HCT116 (cell line): ENCODE results near the gene P2RX7. TPM values are rescaled to one million over a fixed set of nuclear protein-coding genes. Genes with fewer than 3 reads are reported as not detected.

Source experiments
- ATAC-seq: fragments of 200-7000 bp; cut with Tn5 transposase; 2 replicates; pipeline ENCODE4 v1.9.1; 2020; ENCODE audit warnings: mild to moderate bottlenecking, moderate library complexity
- BruUV-seq: library from RNA; stranded (reverse); fragments of 400-500 nt; replicated peaks from 2 replicates; lab custom pipeline; 2021; lab: Mats Ljungman, UMichigan
- CTCF ChIA-PET: fragments of 300-600 bp; sonication (Branson Sonifier 250); formaldehyde crosslinking; loops from one replicate; lab custom pipeline; 2021; ENCODE audit warnings: antibody characterized with exemption; lab: Charles Lee
- POLR2A ChIA-PET: fragments of 300-600, 350-600 bp; sonication (Branson Sonifier 250); formaldehyde crosslinking; loops from one replicate; lab custom pipeline; 2021; ENCODE audit warnings: antibody characterized with exemption; lab: Charles Lee
- RAD21 ChIA-PET, 2 experiments: fragments of 300-600 bp; sonication (Branson Sonifier 250); formaldehyde crosslinking; loops; one replicate each; lab custom pipeline; 2023; ENCODE audit warnings: low total read pairs in 2 of 2; ENCODE audit not compliant: uncharacterized antibody in 2 of 2, unreplicated experiment in 2 of 2, low non-redundant PET in 1 of 2; lab: Charles Lee
- DNase-seq: peaks from one replicate; pipeline ENCODE4 v3.0.0-alpha.2; 2010; ENCODE audit warnings: low read depth, low spot score
- H2AFZ ChIP-seq: fragments of 200-600 bp; shearing (Covaris generic), sonication (generic); 2 replicates; pipeline ENCODE4 v1.6.1; 2017; ENCODE audit warnings: low read depth, mixed run types, mixed read lengths, antibody characterized with exemption, low read length; ENCODE audit not compliant: poor library complexity, severe bottlenecking
- H3K27ac ChIP-seq: 2 replicates; pipeline ENCODE4 v1.5.1; 2012; ENCODE audit warnings: low read depth, low read length
- H3K27me3 ChIP-seq: fragments of 200-600 bp; sonication (generic); 2 replicates; pipeline ENCODE4 v1.6.1; 2016; ENCODE audit warnings: mixed run types, low read length, mixed read lengths; ENCODE audit not compliant: insufficient read depth
- H3K36me3 ChIP-seq, 2 experiments: fragments of 200-500 bp in 1 of 2; fragments of 200-600 bp in 1 of 2; sonication (Bioruptor generic) in 1 of 2; sonication (generic) in 1 of 2; 2 replicates each; pipeline versions ENCODE4 v1.5.1 to v1.6.1; 2014 to 2016; ENCODE audit warnings: low read length in 2 of 2, inconsistent platforms in 1 of 2, mixed read lengths in 1 of 2, mixed run types in 1 of 2; ENCODE audit not compliant: insufficient read depth in 2 of 2, control insufficient read depth in 1 of 2
- H3K4me1 ChIP-seq, 2 experiments: fragments of 200-600 bp in 1 of 2; sonication (generic) in 1 of 2; 2 replicates each; pipeline versions ENCODE4 v1.5.1 to v1.6.1; 2012 to 2017; ENCODE audit warnings: low read length in 2 of 2, inconsistent platforms in 1 of 2, mild to moderate bottlenecking in 1 of 2, mixed read lengths in 1 of 2, mixed run types in 1 of 2, moderate library complexity in 1 of 2; ENCODE audit not compliant: insufficient read depth in 2 of 2, control insufficient read depth in 1 of 2
- H3K4me2 ChIP-seq: fragments of 200-600 bp; sonication (generic); 2 replicates; pipeline ENCODE4 v1.6.1; 2017; ENCODE audit warnings: mixed run types, low read length, mixed read lengths
- H3K4me3 ChIP-seq, 2 experiments: fragments of 200-600 bp in 1 of 2; sonication (generic) in 1 of 2; replicated peaks in 1 of 2; 2 replicates each; pipeline ENCODE4 v1.5.1; 2011 to 2016; ENCODE audit warnings: low read length in 2 of 2, control low read depth in 1 of 2, low read depth in 1 of 2, mild to moderate bottlenecking in 1 of 2, mixed read lengths in 1 of 2, mixed run types in 1 of 2
- H3K79me2 ChIP-seq: fragments of 200-600 bp; sonication (generic); 2 replicates; pipeline ENCODE4 v1.6.1; 2017; ENCODE audit warnings: mild to moderate bottlenecking, mixed run types, low read length, moderate library complexity, mixed read lengths; ENCODE audit not compliant: insufficient read depth
- H3K9ac ChIP-seq: fragments of 200-600 bp; sonication (generic); 2 replicates; pipeline ENCODE4 v1.6.1; 2016; ENCODE audit warnings: low read length, mixed read lengths
- H3K9me2 ChIP-seq: fragments of 200-600 bp; sonication (generic), shearing (Covaris generic); 2 replicates; pipeline ENCODE4 v1.6.1; 2017; ENCODE audit warnings: mixed run types, mild to moderate bottlenecking, moderate library complexity; ENCODE audit not compliant: insufficient read depth
- H3K9me3 ChIP-seq, 2 experiments: fragments of 200-500 bp in 1 of 2; fragments of 200-600 bp in 1 of 2; sonication (Bioruptor generic) in 1 of 2; sonication (generic) in 1 of 2; 2 replicates each; pipeline ENCODE4 v1.6.1; 2014 to 2017; ENCODE audit warnings: low read length in 2 of 2, mixed read lengths in 2 of 2, inconsistent platforms in 1 of 2, low read depth in 1 of 2, mild to moderate bottlenecking in 1 of 2, mixed run types in 1 of 2, moderate library complexity in 1 of 2; ENCODE audit not compliant: control insufficient read depth in 1 of 2, insufficient read depth in 1 of 2
- H4K20me1 ChIP-seq: fragments of 200-600 bp; sonication (generic), shearing (Covaris generic); 2 replicates; pipeline ENCODE4 v1.6.1; 2017; ENCODE audit warnings: mixed run types, mild to moderate bottlenecking, moderate library complexity; ENCODE audit not compliant: insufficient read depth
- CBX3 ChIP-seq: IDR thresholded peaks from 2 replicates; pipeline ENCODE4 v1.6.1; 2012; ENCODE audit warnings: low read depth
- CEBPB ChIP-seq: IDR thresholded peaks from 2 replicates; pipeline ENCODE4 v1.6.1; 2012; ENCODE audit warnings: low read depth
- ELF1 ChIP-seq: IDR thresholded peaks from 2 replicates; pipeline ENCODE4 v1.6.1; 2012; ENCODE audit warnings: low read depth, borderline replicate concordance
- EZH2phosphoT487 ChIP-seq: fragments of 200-600 bp; IDR thresholded peaks from 2 replicates; pipeline ENCODE4 v1.6.1; 2018; ENCODE audit warnings: antibody characterized with exemption, borderline replicate concordance
- FOSL1 ChIP-seq: IDR thresholded peaks from 2 replicates; pipeline ENCODE4 v1.6.1; 2012; ENCODE audit warnings: low read depth
- POLR2A ChIP-seq: IDR thresholded peaks from 2 replicates; pipeline ENCODE4 v1.7.0; 2011; ENCODE audit warnings: borderline replicate concordance; ENCODE audit not compliant: insufficient read depth, insufficient read length; ENCODE audit errors: extremely low read depth
- RAD21 ChIP-seq: IDR thresholded peaks from 2 replicates; pipeline ENCODE4 v1.6.1; 2012; ENCODE audit warnings: low read depth, mild to moderate bottlenecking
- SRF ChIP-seq: IDR thresholded peaks from 2 replicates; pipeline ENCODE4 v1.6.1; 2012; ENCODE audit warnings: low read depth
- TCF7L2 ChIP-seq: IDR thresholded peaks from 2 replicates; pipeline ENCODE4 v1.7.0; 2011; ENCODE audit warnings: borderline replicate concordance, inconsistent platforms; ENCODE audit not compliant: insufficient read depth, insufficient read length; ENCODE audit errors: extremely low read depth
- ZFX ChIP-seq: fragments of 450-650 bp; IDR thresholded peaks from 2 replicates; pipeline ENCODE4 v1.6.1; 2017
- intact Hi-C: fragments of 100-400 bp; cut with micrococcal nuclease; formaldehyde crosslinking; loops from 2 replicates; pipeline ENCODE4 v1.10.0; 2022
- total RNA-seq: library from RNA; stranded (reverse); gene quantifications from one replicate; pipeline ENCODE4 v1.2.1, GENCODE V29; 2021; ENCODE audit not compliant: unreplicated experiment
- TF ChIP-seq, protein P1 (sequence below), 3 experiments: fragments of 200-600 bp in 1 of 3; sonication (generic) in 1 of 3; IDR thresholded peaks in 2 of 3; conservative IDR thresholded peaks in 1 of 3; 2 replicates each; pipeline ENCODE4 v1.5.1; 2012 to 2017; ENCODE audit warnings: low read depth in 2 of 3, low read length in 2 of 3, antibody characterized with exemption in 1 of 3, borderline replicate concordance in 1 of 3, control low read depth in 1 of 3, mild to moderate bottlenecking in 1 of 3, mixed read lengths in 1 of 3, mixed run types in 1 of 3, moderate library complexity in 1 of 3; ENCODE audit not compliant: insufficient read depth in 1 of 3
- TF ChIP-seq, protein P2 (sequence below): IDR thresholded peaks from 2 replicates; pipeline ENCODE4 v1.6.1; 2012
- TF ChIP-seq, protein P3 (sequence below): IDR thresholded peaks from 2 replicates; pipeline ENCODE4 v1.6.1; 2012; ENCODE audit warnings: low read depth

The P2RX7 gene
- total RNA-seq, 1 experiment from 2014 or later: 1.5 TPM

DNA sequence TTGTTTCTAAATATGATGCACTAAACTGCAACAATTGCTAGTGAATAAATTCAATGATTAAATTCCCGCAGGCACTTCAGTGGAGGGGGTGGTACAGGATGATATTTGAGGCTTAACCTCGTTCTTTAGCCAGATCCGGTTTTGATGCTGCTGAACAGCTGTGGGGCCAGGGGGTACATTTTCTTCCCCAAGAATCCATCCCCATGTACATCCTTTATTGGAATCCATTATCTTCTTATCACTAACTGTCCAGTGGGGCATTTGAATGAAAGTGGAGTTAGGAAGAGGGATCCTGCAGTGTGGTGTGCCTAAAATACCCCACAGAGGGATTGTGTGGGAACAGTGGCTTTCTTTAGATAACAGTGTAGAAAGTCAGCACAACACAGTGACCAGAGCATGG is 48.4 kb upstream of the P2RX7 start:
- Histone ChIP-seq H3K27me3 (no peaks in the 10 kb centered on the region), H3K4me1 (peaks cover 0 to 3% of the 10 kb centered on the region in 2 experiments; a peak in 1 of 4 replicates), H3K79me2 (no peaks in the 10 kb centered on the region), H4K20me1 (no peaks in the 10 kb centered on the region), H3K9me3 (no peaks in the 10 kb centered on the region), H3K27ac (no peak overlapping the region), H2AFZ (no peak overlapping the region), H3K4me2 (no peak overlapping the region), H3K4me3 (no peak overlapping the region), H3K9ac (no peak overlapping the region), H3K36me3 (no peaks in the 10 kb centered on the region), H3K9me2 (no peaks in the 10 kb centered on the region)
- intact Hi-C loops: no loop called here
- ATAC-seq (no peak), DNase-seq (no peak)
- BruUV-seq: no TSS peak
- ChIA-PET CTCF (no interaction called here), POLR2A (no interaction called here), RAD21 (no interaction called here)
- TF ChIP-seq, protein P1, sequence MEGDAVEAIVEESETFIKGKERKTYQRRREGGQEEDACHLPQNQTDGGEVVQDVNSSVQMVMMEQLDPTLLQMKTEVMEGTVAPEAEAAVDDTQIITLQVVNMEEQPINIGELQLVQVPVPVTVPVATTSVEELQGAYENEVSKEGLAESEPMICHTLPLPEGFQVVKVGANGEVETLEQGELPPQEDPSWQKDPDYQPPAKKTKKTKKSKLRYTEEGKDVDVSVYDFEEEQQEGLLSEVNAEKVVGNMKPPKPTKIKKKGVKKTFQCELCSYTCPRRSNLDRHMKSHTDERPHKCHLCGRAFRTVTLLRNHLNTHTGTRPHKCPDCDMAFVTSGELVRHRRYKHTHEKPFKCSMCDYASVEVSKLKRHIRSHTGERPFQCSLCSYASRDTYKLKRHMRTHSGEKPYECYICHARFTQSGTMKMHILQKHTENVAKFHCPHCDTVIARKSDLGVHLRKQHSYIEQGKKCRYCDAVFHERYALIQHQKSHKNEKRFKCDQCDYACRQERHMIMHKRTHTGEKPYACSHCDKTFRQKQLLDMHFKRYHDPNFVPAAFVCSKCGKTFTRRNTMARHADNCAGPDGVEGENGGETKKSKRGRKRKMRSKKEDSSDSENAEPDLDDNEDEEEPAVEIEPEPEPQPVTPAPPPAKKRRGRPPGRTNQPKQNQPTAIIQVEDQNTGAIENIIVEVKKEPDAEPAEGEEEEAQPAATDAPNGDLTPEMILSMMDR (IDR thresholded peaks at IDR 0.05 in 2 of 3, conservative IDR thresholded peaks at IDR 0.05 in 1 of 3; ENCODE audit: borderline replicate concordance in 1 of 3, insufficient read depth in 1 of 3, low read depth in 2 of 3, low read length in 2 of 3): no peak
- TF ChIP-seq FOSL1 (no peak), ELF1 (no peak), EZH2phosphoT487 (no peak)
- TF ChIP-seq, protein P2, sequence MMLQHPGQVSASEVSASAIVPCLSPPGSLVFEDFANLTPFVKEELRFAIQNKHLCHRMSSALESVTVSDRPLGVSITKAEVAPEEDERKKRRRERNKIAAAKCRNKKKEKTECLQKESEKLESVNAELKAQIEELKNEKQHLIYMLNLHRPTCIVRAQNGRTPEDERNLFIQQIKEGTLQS: no peak

DNA sequence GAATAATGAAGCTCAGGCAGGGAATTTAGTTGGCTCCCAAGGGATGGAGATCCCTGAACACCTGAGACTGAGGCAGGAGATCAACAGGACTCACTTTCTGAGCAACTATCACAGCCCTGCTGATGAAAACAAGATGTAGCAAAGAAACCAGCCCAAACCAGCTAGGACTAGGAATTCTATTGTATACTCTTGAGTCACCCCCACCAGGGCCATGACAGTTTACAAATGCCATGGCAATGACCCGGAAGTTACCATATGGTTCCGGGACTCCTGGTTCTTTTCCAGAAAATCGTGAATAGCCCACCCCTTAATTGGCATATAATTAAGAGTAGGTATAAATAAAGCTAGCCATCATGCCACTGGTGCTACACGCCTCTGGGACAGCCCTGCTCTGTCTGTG is 47.6 kb upstream of the P2RX7 start:
- Histone ChIP-seq H3K27ac (no peak overlapping the region), H4K20me1 (no peaks in the 10 kb centered on the region), H2AFZ (no peak overlapping the region), H3K4me3 (no peak overlapping the region), H3K79me2 (no peaks in the 10 kb centered on the region), H3K27me3 (no peaks in the 10 kb centered on the region), H3K9me2 (no peaks in the 10 kb centered on the region), H3K36me3 (no peaks in the 10 kb centered on the region), H3K4me1 (peaks cover 0 to 6% of the 10 kb centered on the region in 2 experiments; a peak in 1 of 4 replicates), H3K9me3 (no peaks in the 10 kb centered on the region), H3K4me2 (no peak overlapping the region), H3K9ac (no peak overlapping the region)
- intact Hi-C loops: no loop called here
- POLR2A ChIA-PET: no interaction called here
- ATAC-seq (no peak), DNase-seq (no peak)
- RAD21 ChIA-PET: no interaction called here
- no TSS peak for BruUV-seq
- CTCF ChIA-PET: no interaction called here
- no peak for TF ChIP-seq RAD21
- TF ChIP-seq, protein P1 (IDR thresholded peaks at IDR 0.05 in 2 of 3, conservative IDR thresholded peaks at IDR 0.05 in 1 of 3; ENCODE audit: borderline replicate concordance in 1 of 3, insufficient read depth in 1 of 3, low read depth in 2 of 3, low read length in 2 of 3): no peak
- TF ChIP-seq SRF: no peak
- no peak for TF ChIP-seq CEBPB
- no peak for TF ChIP-seq ZFX
- no peak for TF ChIP-seq TCF7L2
- no peak for TF ChIP-seq CBX3
- TF ChIP-seq POLR2A: no peak
- TF ChIP-seq, protein P3, sequence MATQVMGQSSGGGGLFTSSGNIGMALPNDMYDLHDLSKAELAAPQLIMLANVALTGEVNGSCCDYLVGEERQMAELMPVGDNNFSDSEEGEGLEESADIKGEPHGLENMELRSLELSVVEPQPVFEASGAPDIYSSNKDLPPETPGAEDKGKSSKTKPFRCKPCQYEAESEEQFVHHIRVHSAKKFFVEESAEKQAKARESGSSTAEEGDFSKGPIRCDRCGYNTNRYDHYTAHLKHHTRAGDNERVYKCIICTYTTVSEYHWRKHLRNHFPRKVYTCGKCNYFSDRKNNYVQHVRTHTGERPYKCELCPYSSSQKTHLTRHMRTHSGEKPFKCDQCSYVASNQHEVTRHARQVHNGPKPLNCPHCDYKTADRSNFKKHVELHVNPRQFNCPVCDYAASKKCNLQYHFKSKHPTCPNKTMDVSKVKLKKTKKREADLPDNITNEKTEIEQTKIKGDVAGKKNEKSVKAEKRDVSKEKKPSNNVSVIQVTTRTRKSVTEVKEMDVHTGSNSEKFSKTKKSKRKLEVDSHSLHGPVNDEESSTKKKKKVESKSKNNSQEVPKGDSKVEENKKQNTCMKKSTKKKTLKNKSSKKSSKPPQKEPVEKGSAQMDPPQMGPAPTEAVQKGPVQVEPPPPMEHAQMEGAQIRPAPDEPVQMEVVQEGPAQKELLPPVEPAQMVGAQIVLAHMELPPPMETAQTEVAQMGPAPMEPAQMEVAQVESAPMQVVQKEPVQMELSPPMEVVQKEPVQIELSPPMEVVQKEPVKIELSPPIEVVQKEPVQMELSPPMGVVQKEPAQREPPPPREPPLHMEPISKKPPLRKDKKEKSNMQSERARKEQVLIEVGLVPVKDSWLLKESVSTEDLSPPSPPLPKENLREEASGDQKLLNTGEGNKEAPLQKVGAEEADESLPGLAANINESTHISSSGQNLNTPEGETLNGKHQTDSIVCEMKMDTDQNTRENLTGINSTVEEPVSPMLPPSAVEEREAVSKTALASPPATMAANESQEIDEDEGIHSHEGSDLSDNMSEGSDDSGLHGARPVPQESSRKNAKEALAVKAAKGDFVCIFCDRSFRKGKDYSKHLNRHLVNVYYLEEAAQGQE: no peak
- no peak for TF ChIP-seq ELF1
